Prostate gland (tissue), 2 donors: ENCODE data around the gene PPP6C.

Experiments
- POLR2A ChIP-seq: fragments of 450-650 bp; IDR thresholded peaks from one replicate; pipeline ENCODE4 v1.6.1; 2016; ENCODE audit warnings: antibody characterized with exemption, mild to moderate bottlenecking
- TF ChIP-seq, protein P1 (sequence below), 4 experiments: fragments of 200-600 bp in 2 of 4; fragments of 450-650 bp in 2 of 4; sonication (generic) in 2 of 4; IDR thresholded peaks; 1 replicate in 3 of 4; 2 replicates in 1 of 4; pipeline ENCODE4 v1.5.1; 2016 to 2019; ENCODE audit warnings: antibody characterized with exemption in 4 of 4, mild to moderate bottlenecking in 2 of 4, moderate library complexity in 2 of 4

DNA sequence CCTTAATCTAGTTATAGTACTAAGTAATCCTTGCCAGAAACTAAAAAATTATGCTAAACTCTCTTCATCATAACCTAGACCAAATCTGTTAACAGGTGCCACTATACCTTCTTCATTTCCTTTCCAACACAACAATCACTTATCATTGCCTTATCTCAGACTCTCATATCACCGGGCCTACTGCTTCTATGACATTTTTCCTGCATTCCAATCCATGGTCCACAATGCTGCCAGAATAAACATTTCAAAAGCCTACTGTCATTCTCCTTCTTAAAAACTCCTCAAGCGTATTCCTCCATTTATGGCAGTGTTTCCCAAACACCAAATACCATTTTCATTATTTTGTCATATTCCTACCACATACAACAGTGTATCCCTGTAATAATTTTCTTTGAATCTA lies 6.5 kb downstream of the PPP6C start:
- TF ChIP-seq POLR2A, result no peak
- TF ChIP-seq, protein P1, sequence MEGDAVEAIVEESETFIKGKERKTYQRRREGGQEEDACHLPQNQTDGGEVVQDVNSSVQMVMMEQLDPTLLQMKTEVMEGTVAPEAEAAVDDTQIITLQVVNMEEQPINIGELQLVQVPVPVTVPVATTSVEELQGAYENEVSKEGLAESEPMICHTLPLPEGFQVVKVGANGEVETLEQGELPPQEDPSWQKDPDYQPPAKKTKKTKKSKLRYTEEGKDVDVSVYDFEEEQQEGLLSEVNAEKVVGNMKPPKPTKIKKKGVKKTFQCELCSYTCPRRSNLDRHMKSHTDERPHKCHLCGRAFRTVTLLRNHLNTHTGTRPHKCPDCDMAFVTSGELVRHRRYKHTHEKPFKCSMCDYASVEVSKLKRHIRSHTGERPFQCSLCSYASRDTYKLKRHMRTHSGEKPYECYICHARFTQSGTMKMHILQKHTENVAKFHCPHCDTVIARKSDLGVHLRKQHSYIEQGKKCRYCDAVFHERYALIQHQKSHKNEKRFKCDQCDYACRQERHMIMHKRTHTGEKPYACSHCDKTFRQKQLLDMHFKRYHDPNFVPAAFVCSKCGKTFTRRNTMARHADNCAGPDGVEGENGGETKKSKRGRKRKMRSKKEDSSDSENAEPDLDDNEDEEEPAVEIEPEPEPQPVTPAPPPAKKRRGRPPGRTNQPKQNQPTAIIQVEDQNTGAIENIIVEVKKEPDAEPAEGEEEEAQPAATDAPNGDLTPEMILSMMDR (IDR thresholded peaks at IDR 0.05), result no peak
